CD4-positive, alpha-beta T cell treated with Interleukin-15 for 4 hours (primary cell): Measurements from ENCODE around the gene SHC4.

Experiments
- DNase-seq: peaks from one replicate; pipeline ENCODE4 v3.0.0-alpha.2; 2020; ENCODE audit warnings: low spot score

SHC4 gene

GRCh38 chr15:48968066-48968465 is 4.3 kb upstream of the SHC4 start:
- no peak for DNase-seq

GRCh38 chr15:48967336-48967735 is 3.6 kb upstream of the SHC4 start:
- DNase-seq = no peak

- DNase-seq = peak; percentile 33
These were observed 3.0 kb upstream of the SHC4 start for GRCh38 chr15:48966595-48967301.

GRCh38 chr15:48965972-48966371 is 2.3 kb upstream of the SHC4 start:
- no peak for DNase-seq

GRCh38 chr15:48964898-48965297 is 1.2 kb upstream of the SHC4 start:
- no peak for DNase-seq

GRCh38 chr15:48962662-48963523 is 826 bp downstream of the SHC4 start:
- DNase-seq = no peak

GRCh38 chr15:48955967-48956366 is 7.8 kb downstream of the SHC4 start:
- no peak for DNase-seq

- DNase-seq = no peak
These were observed 8.3 kb downstream of the SHC4 start for GRCh38 chr15:48955370-48955769.

GRCh38 chr15:48954538-48954937 is 9.2 kb downstream of the SHC4 start:
- DNase-seq = no peak

- no peak for DNase-seq
These were observed 16.9 kb downstream of the SHC4 start for GRCh38 chr15:48946840-48947187.

GRCh38 chr15:48946074-48946839 is 17.5 kb downstream of the SHC4 start:
- DNase-seq = no peak

GRCh38 chr15:48945386-48945785 is 18.3 kb downstream of the SHC4 start:
- no peak for DNase-seq

- no peak for DNase-seq
These were observed 21.8 kb downstream of the SHC4 start for GRCh38 chr15:48941904-48942303.

- DNase-seq = no peak
These were observed 23.2 kb downstream of the SHC4 start for GRCh38 chr15:48940508-48940907.

- DNase-seq = no peak
These were observed 24.1 kb downstream of the SHC4 start for GRCh38 chr15:48939648-48940047.

- DNase-seq = no peak
These were observed 25.8 kb downstream of the SHC4 start for GRCh38 chr15:48937886-48938285.

GRCh38 chr15:48936666-48937065 is 27.1 kb downstream of the SHC4 start:
- no peak for DNase-seq

- DNase-seq = no peak
These were observed 28.5 kb downstream of the SHC4 start for GRCh38 chr15:48935236-48935635.

- DNase-seq = no peak
These were observed 33.0 kb downstream of the SHC4 start for GRCh38 chr15:48930735-48931134.

- no peak for DNase-seq
These were observed 34.1 kb downstream of the SHC4 start for GRCh38 chr15:48929661-48930060.

- no peak for DNase-seq
These were observed 34.7 kb downstream of the SHC4 start for GRCh38 chr15:48928877-48929538.

GRCh38 chr15:48925714-48926223 is 38.0 kb downstream of the SHC4 start:
- DNase-seq = no peak
